SK-N-SH (cell line): Measurements from ENCODE around the gene S1PR3.

ENCODE experiments used
- GATA2 ChIP-seq: sonication (generic); formaldehyde crosslinking; IDR thresholded peaks from 2 replicates; pipeline ENCODE4 v1.5.0; 2020; ENCODE audit warnings: mild to moderate bottlenecking, missing genetic modification reagents
- MXI1 ChIP-seq: IDR thresholded peaks from 2 replicates; pipeline ENCODE4 v1.6.1; 2012; ENCODE audit warnings: mild to moderate bottlenecking, low read depth, low read length, improper control_type of control experiment
- POLR2AphosphoS5 ChIP-seq: IDR thresholded peaks from 2 replicates; pipeline ENCODE4 v1.6.1; 2012; ENCODE audit warnings: low read depth, low read length
- RCOR1 ChIP-seq: fragments of 150-350 bp; IDR thresholded peaks from 2 replicates; pipeline ENCODE4 v1.6.1; 2017; ENCODE audit warnings: antibody characterized with exemption, low read length
- RXRA ChIP-seq: IDR thresholded peaks from 2 replicates; pipeline ENCODE4 v1.4.0; 2012; ENCODE audit warnings: low read depth, mild to moderate bottlenecking, borderline replicate concordance
- TAF1 ChIP-seq: IDR thresholded peaks from 2 replicates; pipeline ENCODE4 v1.6.1; 2012; ENCODE audit warnings: low read depth, mild to moderate bottlenecking, low read length, moderate library complexity, borderline replicate concordance
- TF ChIP-seq, protein P1 (sequence below): fragments of 200-600 bp; sonication (generic); IDR thresholded peaks from 2 replicates; pipeline ENCODE4 v1.6.1; 2017; ENCODE audit warnings: antibody characterized with exemption, mild to moderate bottlenecking, moderate library complexity

DNA sequence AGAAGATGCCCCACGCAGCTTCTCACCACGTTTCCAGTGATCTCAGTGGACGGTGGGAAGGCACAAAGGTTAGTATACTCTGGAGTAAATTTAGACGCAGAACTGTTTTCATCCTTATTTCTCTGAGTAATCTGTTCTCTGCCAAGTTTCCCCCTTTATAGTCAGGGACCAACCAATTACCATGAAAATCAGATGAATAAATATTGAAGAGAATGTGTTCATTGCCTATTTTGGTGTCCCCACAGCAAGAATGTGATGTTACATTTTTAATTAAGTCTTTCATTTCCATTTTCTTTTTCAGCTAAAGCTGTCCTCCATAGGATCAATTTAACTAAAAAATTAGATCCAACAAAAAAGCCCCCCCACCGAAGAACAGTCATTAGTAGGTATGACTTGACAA, 41.4 kb downstream of the S1PR3 start:
- no peak for TF ChIP-seq MXI1
- no peak for TF ChIP-seq GATA2
- TF ChIP-seq TAF1 = no peak
- no peak for TF ChIP-seq RCOR1
- no peak for TF ChIP-seq RXRA
- TF ChIP-seq POLR2AphosphoS5 = no peak
- TF ChIP-seq, protein P1, sequence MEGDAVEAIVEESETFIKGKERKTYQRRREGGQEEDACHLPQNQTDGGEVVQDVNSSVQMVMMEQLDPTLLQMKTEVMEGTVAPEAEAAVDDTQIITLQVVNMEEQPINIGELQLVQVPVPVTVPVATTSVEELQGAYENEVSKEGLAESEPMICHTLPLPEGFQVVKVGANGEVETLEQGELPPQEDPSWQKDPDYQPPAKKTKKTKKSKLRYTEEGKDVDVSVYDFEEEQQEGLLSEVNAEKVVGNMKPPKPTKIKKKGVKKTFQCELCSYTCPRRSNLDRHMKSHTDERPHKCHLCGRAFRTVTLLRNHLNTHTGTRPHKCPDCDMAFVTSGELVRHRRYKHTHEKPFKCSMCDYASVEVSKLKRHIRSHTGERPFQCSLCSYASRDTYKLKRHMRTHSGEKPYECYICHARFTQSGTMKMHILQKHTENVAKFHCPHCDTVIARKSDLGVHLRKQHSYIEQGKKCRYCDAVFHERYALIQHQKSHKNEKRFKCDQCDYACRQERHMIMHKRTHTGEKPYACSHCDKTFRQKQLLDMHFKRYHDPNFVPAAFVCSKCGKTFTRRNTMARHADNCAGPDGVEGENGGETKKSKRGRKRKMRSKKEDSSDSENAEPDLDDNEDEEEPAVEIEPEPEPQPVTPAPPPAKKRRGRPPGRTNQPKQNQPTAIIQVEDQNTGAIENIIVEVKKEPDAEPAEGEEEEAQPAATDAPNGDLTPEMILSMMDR = no peak
